Measurements from ENCODE around the gene PIBF1.
"Not testable (repeated sequence)": the region's sequence is repeated elsewhere in the genome, so short reads cannot be mapped to it uniquely, and the experiment has no call there.

The PIBF1 gene

DNA sequence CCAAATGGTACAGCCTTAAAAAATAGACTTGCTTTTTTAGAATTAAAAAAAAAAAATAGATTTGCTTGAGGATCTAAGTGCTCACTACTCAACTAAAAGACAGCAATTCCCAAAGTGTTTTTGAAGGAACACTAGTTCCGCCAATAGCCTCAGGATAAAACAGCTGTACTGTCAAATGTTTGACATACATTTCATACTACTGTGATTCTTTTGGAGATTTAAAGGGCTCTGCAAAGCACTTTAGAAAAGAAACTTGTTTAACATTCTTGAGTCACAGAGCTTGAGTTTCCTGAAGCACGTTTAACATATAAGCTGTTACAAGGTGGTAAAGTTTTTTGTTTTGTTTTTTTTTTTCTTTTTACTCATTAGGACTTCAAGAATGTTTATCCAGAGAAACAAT is 253.7 kb downstream of the PIBF1 start:
- DNase-seq = no peak

DNA sequence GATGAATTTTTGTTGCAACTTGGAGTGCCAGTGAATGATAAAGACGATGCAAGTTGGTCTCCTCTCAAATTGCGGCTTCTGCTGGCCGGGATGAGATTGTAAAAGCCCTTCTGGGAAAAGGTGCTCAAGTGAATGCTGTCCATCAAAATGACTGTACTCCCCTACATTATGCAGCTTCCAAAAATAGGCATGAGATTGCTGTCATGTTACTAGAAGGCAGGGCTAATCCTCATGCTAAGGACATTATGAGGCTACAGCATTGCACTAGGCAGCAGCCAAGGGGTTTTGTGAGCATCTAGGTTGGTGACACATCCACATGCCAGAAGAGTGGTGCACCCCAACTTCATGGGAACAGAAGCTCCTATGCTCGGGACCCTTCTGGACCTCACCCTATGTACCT is 254.6 kb downstream of the PIBF1 start:
- DNase-seq = no peak

DNA sequence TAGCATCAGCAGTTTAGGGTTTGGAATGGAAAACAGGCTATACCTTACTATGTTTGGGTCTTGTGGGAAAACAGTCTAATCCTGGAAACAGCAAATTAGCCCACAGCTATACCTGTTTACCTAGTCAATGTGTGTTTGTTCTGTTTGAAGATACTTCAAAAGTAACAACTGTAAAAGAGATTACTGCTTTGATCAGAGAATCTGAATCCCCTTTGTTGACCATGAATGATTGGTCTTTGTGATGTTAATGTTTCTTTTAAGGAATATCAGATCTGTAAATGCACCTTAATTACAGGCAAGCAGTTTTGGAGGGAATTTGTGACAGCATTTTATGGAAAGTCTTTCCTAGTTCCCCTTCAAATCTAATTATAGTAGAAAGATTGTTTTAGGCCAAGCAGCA is 256.1 kb downstream of the PIBF1 start:
- no peak for DNase-seq

DNA sequence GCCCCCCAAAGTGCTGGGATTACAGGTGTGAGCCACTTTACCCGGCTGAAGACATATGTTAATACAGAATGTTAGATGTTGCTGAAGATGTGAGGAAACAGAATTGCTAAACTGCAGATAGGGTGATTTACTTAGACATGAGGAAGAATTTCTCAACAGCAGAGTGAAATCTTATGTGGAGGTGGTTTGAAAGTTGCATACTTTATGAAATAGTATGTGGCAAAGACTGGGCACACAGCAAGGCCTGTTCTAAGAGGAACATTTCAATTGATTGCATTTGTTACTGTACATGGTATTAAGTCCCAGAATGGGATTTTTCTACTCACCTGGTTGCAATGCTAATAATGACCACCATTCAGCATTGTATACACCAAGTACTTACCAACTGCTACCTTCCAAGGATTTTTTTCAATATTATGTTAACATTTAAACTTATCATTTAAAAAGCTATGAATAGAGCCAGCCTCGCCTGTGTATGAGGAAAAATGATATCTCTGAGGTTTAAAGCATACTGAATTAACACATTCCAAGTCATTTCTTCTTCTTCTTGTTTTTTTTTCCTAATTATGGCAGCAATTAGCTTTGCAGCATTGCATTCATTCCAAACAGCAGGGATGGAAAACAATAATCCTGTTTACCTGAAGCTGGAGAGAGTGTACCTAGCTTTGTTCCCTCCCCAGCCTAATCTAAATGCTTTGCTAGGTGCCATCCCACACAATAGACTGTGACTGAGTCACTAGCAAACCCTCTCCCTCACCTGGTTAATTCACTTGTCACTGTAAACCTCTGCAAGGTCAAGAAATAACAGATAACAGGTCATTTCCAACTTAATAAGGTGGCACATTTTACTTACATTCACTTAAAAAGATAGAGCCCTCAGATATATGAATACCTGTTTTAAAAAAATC is 257.5 kb downstream of the PIBF1 start:
- DNase-seq = no peak

DNA sequence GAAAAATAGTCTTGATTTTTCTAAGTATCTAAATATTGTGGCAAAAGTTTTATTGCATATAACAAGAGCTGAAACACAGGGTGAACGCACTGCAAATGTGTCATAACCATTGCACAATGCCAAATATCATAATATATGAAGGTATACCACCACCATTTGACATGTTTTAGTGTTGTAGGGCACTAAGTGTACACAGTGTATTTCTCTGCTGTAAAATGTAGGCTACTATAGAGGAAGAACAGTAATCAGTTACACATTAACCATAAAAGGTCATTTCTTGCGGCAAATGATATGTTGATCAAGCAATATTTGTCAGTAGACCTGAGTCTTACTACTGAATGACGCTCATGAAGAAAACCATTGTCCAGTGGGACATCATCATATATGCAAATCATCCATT is 258.6 kb downstream of the PIBF1 start:
- no peak for DNase-seq

DNA sequence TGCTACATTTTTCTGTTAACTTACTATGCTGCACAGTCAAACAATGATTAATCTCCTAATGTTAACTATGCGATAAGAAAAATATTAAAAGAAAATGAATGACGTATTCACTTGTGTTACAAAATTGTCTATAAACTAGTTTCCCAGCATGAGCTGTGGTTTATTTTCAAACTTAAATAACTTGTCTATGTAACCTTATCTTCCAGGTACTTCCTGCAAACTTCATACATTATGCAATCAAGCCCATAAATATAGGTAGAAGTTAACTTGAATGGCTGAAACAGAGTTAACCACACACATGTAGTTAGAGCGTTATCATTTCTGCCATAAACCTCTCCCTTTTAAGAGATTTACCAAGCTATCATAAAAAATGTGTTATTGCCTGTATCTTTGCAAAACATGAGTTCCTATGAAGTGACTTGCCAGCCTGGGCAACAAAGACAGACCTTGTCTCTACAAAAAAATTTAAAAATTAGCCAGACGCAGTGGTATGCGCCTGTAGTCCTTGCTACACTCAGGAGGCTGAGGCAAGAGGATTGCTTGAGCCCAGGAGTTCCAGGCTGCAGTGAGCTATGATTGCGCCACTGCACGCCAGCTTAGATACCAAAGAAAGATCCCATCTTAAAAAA is 259.1 kb downstream of the PIBF1 start:
- DNase-seq = no peak

DNA sequence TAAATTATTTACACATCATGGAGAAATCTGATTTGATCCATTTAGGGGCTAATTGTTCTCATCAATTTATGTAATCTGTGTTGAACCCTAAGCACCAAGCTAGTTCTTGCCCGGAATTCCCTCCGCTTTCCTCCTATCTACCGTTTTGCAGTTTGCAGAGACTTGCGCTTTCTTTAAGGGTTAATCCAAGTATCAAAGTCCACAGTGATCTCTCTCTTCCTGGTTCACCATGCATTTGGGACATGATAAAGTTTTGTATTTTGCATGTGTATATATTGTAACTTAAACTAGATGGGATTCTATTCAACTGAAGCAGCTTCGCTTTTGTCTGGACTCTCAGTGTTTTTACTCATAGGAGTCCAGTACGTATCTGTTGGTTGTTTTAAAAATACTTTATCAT is 263.1 kb downstream of the PIBF1 start:
- no peak for DNase-seq

DNA sequence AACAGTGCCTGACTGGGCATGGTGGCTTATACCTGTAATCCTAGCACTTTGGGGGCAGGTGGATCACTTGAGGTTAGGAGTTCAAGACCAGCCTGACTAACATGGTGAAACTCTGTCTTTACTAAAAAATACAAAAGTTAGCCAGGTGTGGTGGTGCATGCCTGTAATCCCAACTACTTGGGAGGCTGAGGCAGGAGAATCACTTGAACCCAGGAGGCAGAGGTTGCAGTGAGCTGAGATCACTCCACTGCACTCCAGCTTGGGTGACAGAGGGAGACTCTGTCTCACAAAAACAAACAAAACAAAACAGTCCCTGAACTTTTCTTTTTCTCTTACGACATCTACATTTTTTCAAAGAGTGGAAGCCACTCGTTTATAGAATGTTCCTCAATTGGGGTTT is 266.7 kb downstream of the PIBF1 start:
- DNase-seq = not testable (repeated sequence)

DNA sequence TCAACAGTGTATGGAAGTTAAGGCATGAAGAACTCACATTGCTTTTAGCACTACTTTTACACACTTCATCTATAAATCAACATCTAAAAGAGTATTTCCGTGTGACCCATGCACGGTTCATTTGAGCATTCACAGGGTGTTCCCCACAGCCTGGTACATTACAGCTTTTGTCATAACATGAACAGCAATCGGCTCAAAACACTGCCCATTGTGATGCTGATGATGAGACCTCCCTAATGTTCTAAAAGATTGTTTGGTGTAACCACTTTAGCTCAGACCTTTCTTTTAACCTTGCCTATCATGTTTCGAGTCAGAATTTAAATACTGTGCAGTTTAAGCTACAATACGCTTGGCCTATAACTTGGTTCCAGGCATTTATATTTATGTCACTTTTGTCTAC is 272.8 kb downstream of the PIBF1 start:
- no peak for DNase-seq

DNA sequence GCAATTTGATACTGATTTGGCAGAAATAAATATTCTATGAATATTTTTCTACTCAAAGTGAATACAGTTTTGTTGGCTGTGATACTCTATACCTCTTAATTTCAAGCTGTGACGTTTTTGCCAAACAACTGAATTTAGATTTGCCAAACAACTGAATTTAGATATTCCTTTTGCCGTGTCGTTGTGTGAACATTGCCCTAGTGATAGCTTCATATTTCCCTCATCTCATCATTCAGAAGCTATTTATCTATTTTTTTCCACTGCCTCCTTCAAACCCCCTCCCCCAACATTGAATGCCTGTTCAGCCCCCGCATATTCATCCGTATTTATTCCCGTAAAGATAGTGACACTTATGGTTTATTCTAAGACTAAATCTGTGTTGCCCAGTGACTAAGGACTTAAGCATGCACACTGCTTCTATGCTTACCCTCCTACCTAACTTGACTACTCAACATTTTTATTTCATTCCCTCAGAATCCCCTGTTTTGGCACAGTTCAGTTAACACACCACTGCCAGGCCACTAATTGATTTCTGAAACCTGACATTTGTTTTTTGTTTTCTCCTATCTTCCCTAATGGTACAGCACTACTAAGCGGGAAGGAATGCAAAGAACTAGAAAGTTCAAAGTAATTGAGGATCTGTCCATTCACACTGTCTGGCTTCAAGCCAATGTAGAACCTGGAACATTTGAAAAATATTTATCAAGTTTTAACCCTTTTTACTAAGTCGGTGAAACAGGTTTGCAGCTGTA is 274.1 kb downstream of the PIBF1 start:
- no peak for DNase-seq

DNA sequence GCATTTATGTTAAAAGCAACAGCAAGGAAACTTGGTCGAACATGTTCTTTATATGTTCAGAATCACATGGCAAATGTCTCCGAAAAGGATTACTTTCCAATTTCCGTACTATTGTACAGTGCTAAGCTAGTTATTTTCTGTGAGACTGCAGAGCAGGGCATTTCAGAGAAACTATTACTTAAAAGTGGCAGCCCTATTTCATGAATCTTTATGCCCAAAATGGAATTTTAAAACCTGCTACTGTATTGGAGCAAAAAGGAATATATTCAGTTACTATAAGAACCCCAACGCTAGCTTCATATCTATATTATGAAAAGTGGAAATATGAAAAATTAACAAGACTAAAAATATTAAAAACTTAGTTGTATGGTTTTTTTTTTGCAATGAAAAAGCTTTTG is 274.6 kb downstream of the PIBF1 start:
- no peak for DNase-seq

DNA sequence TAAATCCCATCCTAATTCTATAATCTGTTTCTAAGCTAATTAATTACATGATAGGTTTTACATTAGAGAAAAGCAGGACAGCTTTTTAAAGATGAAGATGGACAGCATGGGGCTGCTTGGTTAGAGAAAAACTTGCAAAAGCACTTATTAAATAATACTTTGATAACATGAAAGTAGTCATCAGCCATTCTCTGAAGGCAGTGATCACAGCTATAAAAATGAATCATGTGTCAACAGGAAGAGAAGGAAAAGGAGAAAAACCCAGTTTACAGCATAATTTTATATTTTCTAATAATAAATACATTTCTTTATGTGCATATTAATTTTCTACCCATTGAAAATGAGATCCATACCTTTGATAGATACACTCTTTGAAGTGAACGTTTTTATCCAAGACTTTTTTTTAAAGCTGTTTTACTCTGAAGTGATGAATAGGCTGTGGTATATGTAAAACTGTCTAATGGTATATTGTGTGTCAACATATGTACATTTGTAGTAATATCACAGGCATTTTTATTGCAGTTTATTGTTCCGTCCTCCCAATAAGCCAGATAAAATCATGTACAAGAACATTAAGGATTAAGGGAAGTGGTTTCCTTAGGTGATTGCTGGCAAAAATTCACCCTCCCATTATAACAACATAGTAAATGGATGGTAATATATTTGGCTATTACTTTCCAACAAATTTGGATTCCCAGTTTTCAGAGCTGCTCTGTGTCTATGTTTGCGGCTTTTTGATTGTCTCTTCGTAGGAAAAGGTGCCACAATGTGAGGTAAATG is 275.5 kb downstream of the PIBF1 start:
- no peak for DNase-seq

DNA sequence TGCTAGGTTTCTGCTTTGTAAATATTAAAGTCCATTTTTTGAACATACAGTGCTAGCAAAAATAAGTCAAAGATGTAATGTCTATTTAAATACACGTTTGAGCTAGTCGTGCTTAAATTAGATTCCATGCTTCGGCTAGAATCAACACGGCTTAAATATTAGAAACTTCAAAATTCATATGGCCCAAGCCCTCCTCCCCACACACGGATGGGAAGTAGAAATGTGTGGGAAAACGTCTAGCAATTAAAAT is 276.1 kb downstream of the PIBF1 start:
- no peak for DNase-seq

DNA sequence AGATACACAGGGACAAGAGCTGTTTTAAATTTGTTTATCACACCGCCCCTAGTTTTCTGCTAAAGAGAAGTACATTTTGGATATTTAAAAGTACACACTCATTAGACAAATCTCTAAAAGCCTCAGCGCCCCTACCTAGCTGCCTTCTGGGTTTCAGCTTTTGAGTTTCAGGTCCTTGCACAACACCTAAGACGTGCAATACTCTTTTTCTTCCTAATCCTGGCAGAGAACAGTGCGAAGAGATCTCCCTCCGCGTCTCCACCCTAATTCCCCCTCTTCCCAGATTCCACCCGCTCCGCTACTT is 276.5 kb downstream of the PIBF1 start:
- DNase-seq = no peak

DNA sequence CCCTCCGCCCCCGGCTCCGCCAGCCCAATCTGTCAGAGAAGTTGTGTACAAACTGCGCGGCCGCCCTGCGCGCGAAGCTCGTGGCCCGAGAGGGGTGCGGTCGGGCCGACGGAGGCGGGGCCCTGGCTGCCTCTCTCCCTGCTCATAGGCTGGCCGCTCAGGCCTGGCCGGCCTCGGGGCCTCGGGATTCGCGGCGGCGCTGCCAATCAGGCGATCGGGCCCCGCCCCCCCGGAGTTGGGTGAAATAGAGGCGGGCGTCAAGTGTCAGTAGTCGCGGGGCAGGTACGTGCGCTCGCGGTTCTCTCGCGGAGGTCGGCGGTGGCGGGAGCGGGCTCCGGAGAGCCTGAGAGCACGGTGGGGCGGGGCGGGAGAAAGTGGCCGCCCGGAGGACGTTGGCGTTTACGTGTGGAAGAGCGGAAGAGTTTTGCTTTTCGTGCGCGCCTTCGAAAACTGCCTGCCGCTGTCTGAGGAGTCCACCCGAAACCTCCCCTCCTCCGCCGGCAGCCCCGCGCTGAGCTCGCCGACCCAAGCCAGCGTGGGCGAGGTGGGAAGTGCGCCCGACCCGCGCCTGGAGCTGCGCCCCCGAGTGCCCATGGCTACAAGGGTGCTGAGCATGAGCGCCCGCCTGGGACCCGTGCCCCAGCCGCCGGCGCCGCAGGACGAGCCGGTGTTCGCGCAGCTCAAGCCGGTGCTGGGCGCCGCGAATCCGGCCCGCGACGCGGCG is 277.0 kb downstream of the PIBF1 start, which contains the start of gene KLF5:
TSS of gene KLF5 (plus strand) at position 270 of the 724 bp plus-strand sequence. CDS start at position 593, 323 bp downstream.
- peak; percentile 91 for DNase-seq

DNA sequence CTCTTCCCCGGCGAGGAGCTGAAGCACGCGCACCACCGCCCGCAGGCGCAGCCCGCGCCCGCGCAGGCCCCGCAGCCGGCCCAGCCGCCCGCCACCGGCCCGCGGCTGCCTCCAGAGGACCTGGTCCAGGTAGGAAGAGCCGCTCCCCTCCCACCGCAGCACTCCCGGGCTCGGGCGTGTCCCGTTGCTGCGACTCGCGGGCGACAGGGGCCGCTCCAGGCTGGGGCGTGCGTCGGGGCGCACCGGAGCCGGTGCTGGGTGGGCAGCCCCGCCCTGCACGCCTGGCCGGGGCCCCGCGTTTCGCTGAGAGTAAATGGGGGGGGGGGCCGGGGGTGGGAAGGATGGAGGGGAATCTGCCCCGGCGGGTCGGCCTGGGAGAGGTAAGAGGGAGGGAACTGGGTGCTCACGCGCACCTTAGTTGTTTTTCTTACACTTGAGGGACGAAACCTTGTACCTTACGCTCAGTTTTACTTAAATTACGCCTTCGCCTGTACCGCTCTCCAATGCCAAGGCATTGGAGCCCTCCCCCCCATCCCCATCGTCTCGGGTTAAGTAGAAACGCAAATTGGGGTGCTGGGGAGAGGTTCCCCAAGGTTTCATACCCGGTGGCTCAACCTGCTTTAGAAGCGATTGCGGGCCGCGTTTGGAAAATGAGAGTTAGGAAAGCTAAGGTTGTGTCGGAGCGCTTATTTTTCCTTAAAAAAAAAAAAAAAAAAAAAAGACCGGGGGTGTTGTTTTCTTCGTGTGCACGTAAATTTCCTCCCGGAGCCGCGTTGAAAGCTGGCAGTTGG is 277.7 kb downstream of the PIBF1 start:
- peak; percentile 41 for DNase-seq

DNA sequence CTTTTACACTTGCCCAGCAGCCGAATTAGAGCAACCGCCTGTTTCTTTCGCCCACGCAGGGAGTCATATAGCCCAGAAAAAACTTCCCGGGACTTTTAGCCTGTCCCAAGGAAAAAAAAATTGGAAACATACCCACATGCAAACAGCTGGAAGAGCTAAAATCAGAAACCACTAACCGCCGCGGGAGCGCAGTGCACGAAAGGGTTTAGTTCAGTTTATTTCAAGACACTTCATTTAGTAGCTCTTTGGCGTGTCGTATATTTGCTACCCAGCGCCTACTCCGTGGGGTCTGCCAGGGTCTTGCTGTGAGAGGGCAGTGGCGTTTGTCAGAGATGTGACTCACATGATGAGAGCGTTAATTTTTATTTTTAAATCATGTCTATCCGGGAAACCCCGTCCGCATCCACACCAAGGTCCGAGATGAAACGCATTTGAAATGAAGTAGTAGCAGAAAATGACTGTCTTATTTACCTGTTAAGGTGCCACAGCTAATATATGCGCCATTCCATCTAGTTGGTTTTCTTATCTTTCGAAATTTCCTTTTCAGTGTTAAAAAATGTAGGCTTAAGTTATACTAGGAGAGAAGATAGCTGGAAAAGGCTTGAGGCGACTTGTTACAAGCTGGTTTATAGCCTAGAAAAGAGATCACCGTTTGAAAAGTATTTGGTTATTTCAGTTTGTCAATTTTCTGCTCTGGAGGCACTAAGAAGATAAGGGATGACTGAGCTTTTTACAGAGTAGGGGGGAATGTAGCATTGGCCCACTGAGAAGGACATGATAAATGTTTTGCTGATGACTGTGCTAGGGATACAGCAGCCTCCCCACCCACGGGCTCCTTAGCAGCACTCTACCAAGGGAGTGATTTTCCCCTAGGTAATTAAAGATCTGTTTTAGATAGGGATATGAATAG is 278.6 kb downstream of the PIBF1 start:
- DNase-seq = no peak

DNA sequence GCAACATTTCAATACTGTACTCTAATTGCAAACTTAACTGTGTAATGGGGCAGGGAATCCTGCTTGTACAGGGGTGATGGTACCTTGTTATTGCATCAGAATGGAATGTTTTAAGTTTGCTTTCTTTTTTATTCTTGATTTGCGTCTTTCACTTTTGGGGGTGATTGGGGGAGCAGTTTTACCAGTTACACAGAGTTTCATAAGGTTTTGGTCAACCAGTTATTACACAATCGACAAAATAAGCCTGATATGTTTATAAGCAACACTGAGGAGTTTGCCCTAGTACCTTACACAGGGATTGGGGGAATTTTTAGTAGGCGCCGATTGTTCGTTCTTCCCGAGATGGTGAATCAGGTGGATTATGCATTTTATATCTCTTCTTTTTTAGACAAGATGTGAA is 279.5 kb downstream of the PIBF1 start:
- DNase-seq = no peak

DNA sequence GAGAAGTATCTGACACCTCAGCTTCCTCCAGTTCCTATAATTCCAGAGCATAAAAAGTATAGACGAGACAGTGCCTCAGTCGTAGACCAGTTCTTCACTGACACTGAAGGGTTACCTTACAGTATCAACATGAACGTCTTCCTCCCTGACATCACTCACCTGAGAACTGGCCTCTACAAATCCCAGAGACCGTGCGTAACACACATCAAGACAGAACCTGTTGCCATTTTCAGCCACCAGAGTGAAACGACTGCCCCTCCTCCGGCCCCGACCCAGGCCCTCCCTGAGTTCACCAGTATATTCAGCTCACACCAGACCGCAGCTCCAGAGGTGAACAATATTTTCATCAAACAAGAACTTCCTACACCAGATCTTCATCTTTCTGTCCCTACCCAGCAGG is 279.9 kb downstream of the PIBF1 start:
- no peak for DNase-seq

DNA sequence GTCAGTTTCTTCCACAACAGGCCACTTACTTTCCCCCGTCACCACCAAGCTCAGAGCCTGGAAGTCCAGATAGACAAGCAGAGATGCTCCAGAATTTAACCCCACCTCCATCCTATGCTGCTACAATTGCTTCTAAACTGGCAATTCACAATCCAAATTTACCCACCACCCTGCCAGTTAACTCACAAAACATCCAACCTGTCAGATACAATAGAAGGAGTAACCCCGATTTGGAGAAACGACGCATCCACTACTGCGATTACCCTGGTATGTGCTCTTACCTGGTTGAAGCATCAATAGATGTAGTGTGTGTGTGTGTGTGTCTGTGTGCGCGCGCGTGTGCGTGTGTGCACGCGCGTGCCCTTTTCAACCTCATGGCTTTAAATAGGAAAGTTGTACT is 280.5 kb downstream of the PIBF1 start:
- no peak for DNase-seq

DNA sequence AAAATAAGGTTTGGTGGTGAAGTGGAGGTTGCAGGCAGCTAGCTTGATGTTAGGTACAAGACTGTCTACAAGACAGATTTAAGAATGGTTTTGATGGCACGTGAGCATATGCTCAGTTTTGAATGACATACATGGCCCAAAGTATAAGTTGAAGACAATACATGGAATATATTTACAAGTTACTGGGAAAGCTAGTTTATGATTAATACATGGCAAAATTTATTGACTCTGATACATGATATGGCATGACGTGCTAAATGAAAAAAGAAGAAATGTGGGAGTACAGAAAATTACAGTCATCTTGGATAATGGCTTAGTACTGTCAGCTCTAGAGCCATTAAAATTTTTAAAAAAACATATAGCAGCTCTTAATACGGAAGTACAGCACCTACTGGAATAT is 281.2 kb downstream of the PIBF1 start:
- DNase-seq = no peak

Data from NCI-H2171 treated with DMSO at 0.1 percent for 48 hours (cell line).